ENCODE results near the gene CSNK1D. TPM values are rescaled to one million over a fixed set of nuclear protein-coding genes. Genes with fewer than 3 reads are reported as not detected.

Gene CSNK1D
- total RNA-seq, 2 experiments from 2014 or later: 116 TPM

DNA sequence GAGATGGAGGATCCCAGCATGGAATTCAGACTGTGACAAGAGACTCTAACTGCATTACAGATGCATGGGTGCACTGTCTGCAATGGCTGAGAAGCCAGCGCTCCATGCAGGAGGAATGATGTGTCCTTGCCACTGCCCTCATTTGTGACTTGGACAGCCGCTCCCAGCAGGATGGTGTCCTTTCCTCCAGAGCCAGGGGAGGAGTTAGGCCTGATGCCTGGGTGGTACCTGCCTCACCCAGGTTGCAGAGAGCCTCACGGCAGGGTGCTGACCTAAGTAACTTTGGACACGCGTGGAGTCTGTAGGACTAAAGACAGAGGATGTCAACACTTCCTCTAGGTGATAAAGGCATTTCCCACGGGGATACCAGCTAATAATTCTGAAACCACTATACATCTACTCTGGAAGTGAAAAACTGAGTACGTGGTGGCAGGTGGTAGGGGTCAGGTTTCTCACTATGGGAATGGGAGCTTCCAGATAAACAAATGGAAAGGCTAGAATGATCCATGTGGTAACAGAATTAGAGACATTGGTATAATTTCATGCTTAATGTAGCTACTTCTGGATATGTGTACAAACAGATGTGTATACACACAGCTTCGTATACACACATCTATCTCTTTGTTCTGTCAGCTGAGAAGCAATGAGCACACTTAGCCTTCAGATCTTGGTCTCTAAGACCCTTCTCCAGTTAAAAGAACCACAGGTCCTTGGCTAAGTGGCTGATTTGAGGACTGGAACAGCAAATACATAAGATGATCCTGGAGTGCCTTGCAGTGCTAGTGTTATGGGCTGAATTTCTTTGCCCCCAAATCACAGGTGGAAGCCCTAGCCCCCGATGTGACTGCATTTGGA is 13.7 kb upstream of the CSNK1D start:
- Mint-ChIP-seq H3K27ac (no peak overlapping the region), H3K9me3 (no peaks in the 10 kb centered on the region), H3K4me1 (peaks cover 24% of the 10 kb centered on the region), H3K27me3 (peaks cover 3% of the 10 kb centered on the region), H3K36me3 (ENCODE audit: low read depth) (no peaks in the 10 kb centered on the region), H3K4me3 (no peak overlapping the region)
- ChIA-PET CTCF (no interaction called here), POLR2A (interaction anchor here (1.3 kb wide), 1 partner anchor 58 kb away, joined by 3 read pairs; the partner anchor contains the start of gene SLC16A3)
- DNase-seq: no peak

DNA sequence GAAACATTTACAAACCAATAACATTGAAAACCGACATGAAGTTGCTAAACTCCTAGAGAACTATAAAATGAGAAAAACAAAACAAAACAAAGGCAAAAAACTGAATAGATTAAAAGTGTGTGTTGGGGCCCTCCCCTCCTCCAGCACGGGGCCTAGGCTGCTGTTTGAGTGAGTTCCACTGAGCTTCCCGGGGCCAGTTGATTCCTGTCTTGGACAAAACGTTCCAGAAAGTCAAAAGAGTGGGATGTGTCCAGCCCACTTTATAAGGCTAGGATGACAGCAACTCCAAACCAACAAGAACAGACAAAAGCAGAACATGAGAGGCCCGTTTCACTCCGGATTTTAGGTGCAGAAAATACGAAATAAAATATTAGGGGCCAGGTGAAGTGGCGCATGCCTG is 11.6 kb upstream of the CSNK1D start:
- peaks cover 3% of the 10 kb centered on the region for H3K27me3 Mint-ChIP-seq
- DNase-seq: no peak
- CTCF ChIA-PET: no interaction called here
- no peaks in the 10 kb centered on the region for H3K9me3 Mint-ChIP-seq
- POLR2A ChIA-PET: interaction anchor here (2.0 kb wide), 1 partner anchor 13 kb away, joined by 4 read pairs; no protein-coding TSS in a partner anchor
- peaks cover 32% of the 10 kb centered on the region for H3K4me1 Mint-ChIP-seq
- H3K36me3 Mint-ChIP-seq (ENCODE audit: low read depth): no peaks in the 10 kb centered on the region
- no peak overlapping the region for H3K4me3 Mint-ChIP-seq
- no peak overlapping the region for H3K27ac Mint-ChIP-seq

DNA sequence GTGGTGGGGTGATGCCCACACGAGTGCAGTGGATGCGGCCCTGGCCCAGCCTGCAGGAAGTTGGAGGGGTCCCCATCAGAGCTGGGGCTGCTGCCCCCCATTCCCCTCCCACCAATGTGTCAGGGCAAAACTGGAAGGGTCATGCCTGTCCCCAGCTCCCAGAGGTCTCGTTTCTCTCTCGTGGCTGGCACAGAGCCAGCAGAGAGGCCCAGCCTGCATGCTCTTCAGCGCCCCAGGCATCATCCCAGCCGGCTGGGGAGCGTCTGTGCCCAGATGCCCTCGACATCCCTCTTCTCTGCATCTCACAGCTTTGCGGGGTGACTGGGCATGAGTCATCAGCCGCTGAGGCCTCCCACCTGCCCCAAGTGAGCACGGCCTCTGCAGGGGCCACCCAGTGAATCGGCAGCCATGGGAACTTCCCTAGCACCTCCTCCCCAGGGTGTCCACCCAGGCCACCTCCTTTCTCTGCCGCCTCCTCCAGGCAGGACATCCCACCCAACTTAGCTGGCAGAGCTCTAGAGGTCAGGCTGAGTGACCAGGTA is 9.8 kb upstream of the CSNK1D start:
- H3K27me3 Mint-ChIP-seq: peaks cover 3% of the 10 kb centered on the region
- ChIA-PET CTCF (interaction anchor here (1.4 to 1.5 kb wide), 2 partner anchors 14 to 55 kb away, joined by 4 to 6 read pairs; no protein-coding TSS in a partner anchor), POLR2A (interaction anchor here (0.8 to 2.9 kb wide), 6 partner anchors 9 to 174 kb away, joined by 3 to 36 read pairs (median 6); partner anchors contain the start of gene CSNK1D)
- no peak overlapping the region for H3K4me3 Mint-ChIP-seq
- H3K9me3 Mint-ChIP-seq: no peaks in the 10 kb centered on the region
- no peaks in the 10 kb centered on the region for H3K36me3 Mint-ChIP-seq (ENCODE audit: low read depth)
- no peak overlapping the region for H3K27ac Mint-ChIP-seq
- peaks cover 32% of the 10 kb centered on the region for H3K4me1 Mint-ChIP-seq
- peak; percentile 47 for DNase-seq

GRCh38 chr17:82282239-82283207 is 9.0 kb upstream of the CSNK1D start:
- no peak overlapping the region for H3K27ac Mint-ChIP-seq
- CTCF ChIA-PET: interaction anchor here (1.4 to 1.5 kb wide), 2 partner anchors 15 to 56 kb away, joined by 4 to 6 read pairs; no protein-coding TSS in a partner anchor
- H3K27me3 Mint-ChIP-seq: peaks cover 3% of the 10 kb centered on the region
- H3K4me1 Mint-ChIP-seq: peaks cover 27% of the 10 kb centered on the region
- H3K4me3 Mint-ChIP-seq: no peak overlapping the region
- no peaks in the 10 kb centered on the region for H3K9me3 Mint-ChIP-seq
- DNase-seq: no peak
- no peaks in the 10 kb centered on the region for H3K36me3 Mint-ChIP-seq (ENCODE audit: low read depth)
- POLR2A ChIA-PET: interaction anchor here (0.8 to 2.9 kb wide), 5 partner anchors 9 to 175 kb away, joined by 3 to 36 read pairs (median 7); partner anchors contain the start of gene CSNK1D

GRCh38 chr17:82281502-82282238 is 8.2 kb upstream of the CSNK1D start:
- CTCF ChIA-PET: no interaction called here
- no peaks in the 10 kb centered on the region for H3K36me3 Mint-ChIP-seq (ENCODE audit: low read depth)
- H3K4me3 Mint-ChIP-seq: no peak overlapping the region
- H3K27ac Mint-ChIP-seq: no peak overlapping the region
- peaks cover 27% of the 10 kb centered on the region for H3K4me1 Mint-ChIP-seq
- H3K27me3 Mint-ChIP-seq: peaks cover 5% of the 10 kb centered on the region
- POLR2A ChIA-PET: interaction anchor here (1.7 to 2.9 kb wide), 2 partner anchors 9 to 11 kb away, joined by 7 to 36 read pairs; partner anchors contain the start of gene CSNK1D
- peak; percentile 31 for DNase-seq
- H3K9me3 Mint-ChIP-seq: no peaks in the 10 kb centered on the region

- Mint-ChIP-seq H3K4me1 (peaks cover 27% of the 10 kb centered on the region), H3K4me3 (no peak overlapping the region), H3K27me3 (peaks cover 5% of the 10 kb centered on the region), H3K36me3 (ENCODE audit: low read depth) (no peaks in the 10 kb centered on the region), H3K9me3 (no peaks in the 10 kb centered on the region), H3K27ac (no peak overlapping the region)
- peak; percentile 32 for DNase-seq
- CTCF ChIA-PET: no interaction called here
- POLR2A ChIA-PET: interaction anchor here (0.8 to 1.4 kb wide), 2 partner anchors 15 to 17 kb away, joined by 3 read pairs; no protein-coding TSS in a partner anchor
These were observed 7.6 kb upstream of the CSNK1D start for GRCh38 chr17:82281076-82281475.

DNA sequence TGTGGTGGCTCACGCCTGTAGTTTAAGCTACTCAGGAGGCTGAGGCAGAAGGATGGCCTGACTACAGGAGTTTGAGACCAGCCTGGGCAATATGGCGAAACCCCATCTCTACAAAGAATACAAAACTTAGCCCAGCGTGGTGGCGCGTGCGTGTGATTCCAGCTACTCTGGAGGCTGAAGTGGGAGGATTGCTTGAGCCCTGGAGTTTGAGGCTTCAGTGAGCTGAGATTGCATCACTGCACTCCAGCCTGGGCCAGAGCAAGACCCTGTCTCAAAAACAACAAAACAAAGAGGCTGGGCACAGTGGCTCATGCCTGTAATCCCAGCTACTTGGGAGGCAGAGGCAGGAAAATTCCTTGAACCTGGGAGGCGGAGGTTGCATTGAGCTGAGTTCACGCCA is 7.0 kb upstream of the CSNK1D start:
- Mint-ChIP-seq H3K4me1 (peaks cover 27% of the 10 kb centered on the region), H3K4me3 (no peak overlapping the region), H3K27me3 (peaks cover 5% of the 10 kb centered on the region), H3K36me3 (ENCODE audit: low read depth) (no peaks in the 10 kb centered on the region), H3K27ac (no peak overlapping the region), H3K9me3 (no peaks in the 10 kb centered on the region)
- DNase-seq: no peak
- CTCF ChIA-PET: interaction anchor here (0.6 kb wide), 1 partner anchor 40 kb away, joined by 3 read pairs; no protein-coding TSS in a partner anchor
- POLR2A ChIA-PET: interaction anchor here (0.8 to 1.4 kb wide), 2 partner anchors 15 to 18 kb away, joined by 3 read pairs; no protein-coding TSS in a partner anchor

DNA sequence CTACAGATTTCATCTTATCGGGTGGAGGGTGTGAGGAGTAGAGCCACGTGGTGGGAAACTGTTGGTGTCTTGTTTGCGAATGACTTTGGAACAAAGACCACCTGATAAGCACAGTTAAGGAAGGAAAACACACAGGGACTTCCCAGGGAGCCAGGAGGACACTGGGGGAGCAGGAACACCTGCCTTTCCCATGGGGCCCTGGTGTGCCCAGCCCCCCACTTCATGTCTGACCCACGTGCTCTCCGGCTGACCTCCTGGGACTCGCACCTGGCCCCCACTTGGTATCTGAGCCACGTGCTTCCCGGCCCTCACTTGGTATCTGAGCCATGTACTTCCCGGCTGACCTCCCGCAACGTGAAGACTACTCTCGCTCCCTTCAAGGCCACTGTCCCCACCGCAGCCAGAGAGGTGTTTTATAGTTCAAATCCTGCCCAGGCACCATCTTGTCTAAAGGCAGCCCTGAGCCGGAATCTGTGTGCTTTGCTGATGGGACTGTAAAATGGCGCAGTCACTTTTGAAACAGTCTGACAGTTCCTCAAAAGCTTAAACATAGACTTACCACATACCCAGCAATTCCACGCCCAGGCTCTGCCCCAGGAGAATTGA is 5.4 kb upstream of the CSNK1D start:
- no peaks in the 10 kb centered on the region for H3K36me3 Mint-ChIP-seq (ENCODE audit: low read depth)
- no peak overlapping the region for H3K4me3 Mint-ChIP-seq
- H3K27me3 Mint-ChIP-seq: peaks cover 2% of the 10 kb centered on the region
- no peak overlapping the region for H3K27ac Mint-ChIP-seq
- H3K9me3 Mint-ChIP-seq: no peaks in the 10 kb centered on the region
- ChIA-PET POLR2A (no interaction called here), CTCF (no interaction called here)
- no peak for DNase-seq
- H3K4me1 Mint-ChIP-seq: peaks cover 28% of the 10 kb centered on the region

DNA sequence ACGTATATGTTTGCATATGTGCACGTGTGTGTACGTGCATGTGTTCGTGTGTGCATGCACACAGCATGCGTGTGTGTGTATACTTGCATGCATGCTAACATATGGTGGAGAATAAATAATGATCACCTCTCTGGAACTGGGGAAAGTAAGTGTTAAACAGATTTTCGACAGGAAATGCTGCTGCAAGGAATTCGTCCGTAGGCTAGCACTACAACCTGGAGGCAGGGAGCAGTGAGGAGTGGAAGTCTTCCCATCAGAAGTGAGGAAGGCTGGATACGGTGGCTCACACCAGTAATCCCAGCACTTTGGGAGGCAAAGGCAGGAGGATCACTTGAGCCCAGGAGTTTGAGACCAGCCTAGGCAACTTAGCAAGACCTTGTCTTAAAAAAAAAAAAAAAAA is 4.8 kb upstream of the CSNK1D start:
- H3K36me3 Mint-ChIP-seq (ENCODE audit: low read depth): no peaks in the 10 kb centered on the region

DNA sequence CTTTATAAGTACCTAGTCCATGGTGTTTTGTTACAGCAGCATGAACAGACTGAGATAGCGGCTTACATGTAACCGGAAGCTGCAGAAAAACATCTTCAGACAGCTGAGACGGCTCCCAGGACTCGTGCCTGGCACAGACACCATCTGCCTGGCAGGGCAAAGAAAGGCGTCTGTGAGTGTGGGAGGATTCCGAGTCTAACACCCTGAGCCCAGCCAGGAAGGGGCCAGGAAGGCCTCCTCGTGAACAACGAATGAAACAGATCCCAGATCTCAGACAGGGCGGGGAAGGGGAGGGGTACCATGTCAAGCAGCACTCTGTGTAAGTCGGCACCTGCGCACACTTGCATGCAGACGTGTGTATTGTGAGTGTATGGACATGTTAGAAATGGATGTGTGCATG is 4.4 kb upstream of the CSNK1D start:
- ChIA-PET CTCF (no interaction called here), POLR2A (no interaction called here)
- Mint-ChIP-seq H3K36me3 (ENCODE audit: low read depth) (no peaks in the 10 kb centered on the region), H3K27me3 (peaks cover 2% of the 10 kb centered on the region), H3K4me1 (peaks cover 18% of the 10 kb centered on the region), H3K9me3 (no peaks in the 10 kb centered on the region), H3K27ac (no peak overlapping the region), H3K4me3 (no peak overlapping the region)
- no peak for DNase-seq

More for the DNA sequence above, 4.8 kb upstream of the CSNK1D start:
- Mint-ChIP-seq H3K4me3 (no peak overlapping the region), H3K27ac (no peak overlapping the region), H3K27me3 (peaks cover 2% of the 10 kb centered on the region), H3K9me3 (no peaks in the 10 kb centered on the region), H3K4me1 (peaks cover 22% of the 10 kb centered on the region)
- POLR2A ChIA-PET: no interaction called here
- CTCF ChIA-PET: no interaction called here
- no peak for DNase-seq

DNA sequence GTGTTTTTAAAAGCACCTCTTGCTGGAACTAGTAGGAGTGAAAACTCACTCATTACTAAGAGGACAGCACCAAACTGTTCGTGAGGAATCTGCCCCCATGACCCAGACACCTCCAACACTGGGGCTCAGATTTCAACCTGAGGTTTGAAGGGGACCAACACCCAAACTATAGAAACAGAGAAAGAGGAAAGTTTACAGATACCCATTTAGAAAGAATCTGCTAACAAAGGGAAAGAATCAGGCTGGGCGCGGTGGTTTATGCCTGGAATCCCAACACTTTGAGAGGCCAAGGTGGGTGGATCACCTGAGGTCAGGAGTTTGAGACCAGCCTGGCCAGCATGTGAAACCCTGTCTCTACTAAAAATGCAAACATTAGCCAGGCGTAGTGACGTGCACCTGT is 3.4 kb upstream of the CSNK1D start:
- Mint-ChIP-seq H3K27ac (no peak overlapping the region), H3K36me3 (ENCODE audit: low read depth) (peaks cover 7% of the 10 kb centered on the region), H3K27me3 (peaks cover 2% of the 10 kb centered on the region), H3K9me3 (no peaks in the 10 kb centered on the region), H3K4me3 (no peak overlapping the region), H3K4me1 (peaks cover 21% of the 10 kb centered on the region)
- CTCF ChIA-PET: no interaction called here
- no peak for DNase-seq
- POLR2A ChIA-PET: interaction anchor here (5.3 kb wide), 1 partner anchor 21 kb away, joined by 49 read pairs; no protein-coding TSS in a partner anchor

GRCh38 chr17:82275326-82275725 is 1.8 kb upstream of the CSNK1D start:
- H3K9me3 Mint-ChIP-seq: no peaks in the 10 kb centered on the region
- DNase-seq: no peak
- H3K4me1 Mint-ChIP-seq: peaks cover 24% of the 10 kb centered on the region
- ChIA-PET POLR2A (interaction anchor here (0.9 to 5.3 kb wide), 3 partner anchors 15 to 22 kb away, joined by 3 to 49 read pairs (median 13); no protein-coding TSS in a partner anchor), CTCF (no interaction called here)
- peaks cover 2% of the 10 kb centered on the region for H3K27me3 Mint-ChIP-seq
- H3K27ac Mint-ChIP-seq: peak overlapping the region; percentile 21
- H3K4me3 Mint-ChIP-seq: no peak overlapping the region
- H3K36me3 Mint-ChIP-seq (ENCODE audit: low read depth): peaks cover 23% of the 10 kb centered on the region
